Measurements from ENCODE around the gene MAGOH.
"Not testable (repeated sequence)": the region's sequence is repeated elsewhere in the genome, so short reads cannot be mapped to it uniquely, and the experiment has no call there.

Gene MAGOH

DNA sequence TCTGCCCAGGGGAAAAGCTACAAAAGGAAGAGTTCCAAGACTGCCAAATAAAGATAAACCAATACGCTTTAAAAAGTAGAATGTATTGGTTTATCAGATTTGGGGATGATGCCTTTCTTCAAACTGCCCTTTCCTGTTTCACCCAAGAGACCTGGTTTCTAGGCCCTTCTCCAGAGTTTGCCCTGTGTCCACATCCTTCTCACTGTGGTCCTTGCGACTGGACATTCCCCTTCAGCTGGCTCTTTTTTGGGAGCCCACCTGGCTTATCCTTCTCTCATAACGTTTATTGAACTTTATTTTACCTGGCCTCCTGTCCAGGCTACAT is 17.4 kb downstream of the MAGOH start:
- DNase-seq (ENCODE audit: low read depth, low spot score) = no peak

- peak; percentile 50 for DNase-seq (ENCODE audit: low read depth, low spot score)
Observed at GRCh38 chr1:53220171-53220961, 18.0 kb downstream of the MAGOH start, which contains the start of gene CZIB. TSS of gene CZIB (minus strand) at chr1:53220634. CDS start at chr1:53220575, 59 bp downstream.

GRCh38 chr1:53219711-53220110 is 18.6 kb downstream of the MAGOH start:
- no peak for DNase-seq (ENCODE audit: low read depth, low spot score)

DNA sequence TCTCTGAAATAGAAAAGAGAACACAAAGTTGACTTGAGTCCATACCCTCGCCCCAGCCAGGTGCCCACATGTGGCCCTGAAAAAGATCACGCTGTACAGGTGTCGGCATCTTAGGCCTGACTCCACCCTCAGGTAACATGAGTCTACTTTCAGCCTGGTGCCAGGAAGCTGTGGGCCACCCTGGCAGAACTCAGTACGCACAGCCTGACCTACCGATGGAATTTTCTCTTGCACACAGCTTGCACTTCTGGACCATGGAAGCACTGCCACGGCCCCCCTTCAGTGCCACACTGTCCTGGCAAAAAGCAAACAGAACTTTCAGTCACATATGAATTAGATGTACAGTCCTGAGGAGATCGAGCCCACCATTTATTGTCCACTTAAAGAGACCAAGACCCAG is 20.1 kb downstream of the MAGOH start:
- no peak for DNase-seq (ENCODE audit: low read depth, low spot score)

DNA sequence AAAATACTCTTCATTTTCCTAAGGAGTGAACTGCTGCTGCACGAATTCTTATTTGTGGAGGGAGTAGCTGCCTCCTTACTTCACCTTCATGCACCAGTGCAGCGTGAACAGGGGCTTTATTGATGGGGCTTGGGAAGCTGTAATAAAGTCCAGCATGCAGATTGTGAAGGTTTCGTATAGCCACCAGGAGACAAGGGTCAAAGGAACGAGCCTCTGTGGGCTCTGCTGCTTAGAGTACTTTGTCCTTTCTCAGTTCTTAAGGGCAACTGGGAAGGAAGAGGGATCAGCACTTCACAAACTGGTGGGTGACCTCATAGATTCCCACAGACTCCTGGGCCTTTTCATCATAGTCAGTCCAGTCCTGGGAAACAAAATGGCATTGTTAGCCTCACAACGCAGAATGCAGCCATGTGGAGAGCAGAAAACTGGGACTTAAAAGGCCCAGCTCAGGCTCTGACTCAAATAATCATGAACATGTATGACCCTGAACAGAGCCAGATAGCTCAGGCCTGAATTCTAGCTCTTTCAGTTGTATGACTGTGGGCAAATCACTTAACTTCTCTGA is 23.9 kb downstream of the MAGOH start:
- DNase-seq (ENCODE audit: low read depth, low spot score) = no peak

DNA sequence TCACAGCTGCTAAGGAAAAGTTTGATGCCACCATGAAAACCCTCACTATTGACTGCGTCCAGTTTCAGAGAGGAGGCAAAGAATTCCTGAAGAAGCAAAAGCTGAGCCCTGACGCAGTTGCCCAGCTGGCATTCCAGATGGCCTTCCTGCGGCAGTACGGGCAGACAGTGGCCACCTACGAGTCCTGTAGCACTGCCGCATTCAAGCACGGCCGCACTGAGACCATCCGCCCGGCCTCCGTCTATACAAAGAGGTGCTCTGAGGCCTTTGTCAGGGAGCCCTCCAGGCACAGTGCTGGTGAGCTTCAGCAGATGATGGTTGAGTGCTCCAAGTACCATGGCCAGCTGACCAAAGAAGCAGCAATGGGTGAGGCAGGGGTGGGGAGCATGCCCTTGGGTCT is 27.4 kb downstream of the MAGOH start:
- no peak for DNase-seq (ENCODE audit: low read depth, low spot score)

DNA sequence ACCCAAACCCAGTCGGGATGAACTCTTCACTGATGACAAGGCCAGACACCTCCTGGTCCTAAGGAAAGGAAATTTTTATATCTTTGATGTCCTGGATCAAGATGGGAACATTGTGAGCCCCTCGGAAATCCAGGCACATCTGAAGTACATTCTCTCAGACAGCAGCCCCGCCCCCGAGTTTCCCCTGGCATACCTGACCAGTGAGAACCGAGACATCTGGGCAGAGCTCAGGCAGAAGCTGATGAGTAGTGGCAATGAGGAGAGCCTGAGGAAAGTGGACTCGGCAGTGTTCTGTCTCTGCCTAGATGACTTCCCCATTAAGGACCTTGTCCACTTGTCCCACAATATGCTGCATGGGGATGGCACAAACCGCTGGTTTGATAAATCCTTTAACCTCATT is 28.0 kb downstream of the MAGOH start:
- DNase-seq (ENCODE audit: low read depth, low spot score) = no peak

GRCh38 chr1:53207726-53208125 is 30.6 kb downstream of the MAGOH start:
- no peak for DNase-seq (ENCODE audit: low read depth, low spot score)

DNA sequence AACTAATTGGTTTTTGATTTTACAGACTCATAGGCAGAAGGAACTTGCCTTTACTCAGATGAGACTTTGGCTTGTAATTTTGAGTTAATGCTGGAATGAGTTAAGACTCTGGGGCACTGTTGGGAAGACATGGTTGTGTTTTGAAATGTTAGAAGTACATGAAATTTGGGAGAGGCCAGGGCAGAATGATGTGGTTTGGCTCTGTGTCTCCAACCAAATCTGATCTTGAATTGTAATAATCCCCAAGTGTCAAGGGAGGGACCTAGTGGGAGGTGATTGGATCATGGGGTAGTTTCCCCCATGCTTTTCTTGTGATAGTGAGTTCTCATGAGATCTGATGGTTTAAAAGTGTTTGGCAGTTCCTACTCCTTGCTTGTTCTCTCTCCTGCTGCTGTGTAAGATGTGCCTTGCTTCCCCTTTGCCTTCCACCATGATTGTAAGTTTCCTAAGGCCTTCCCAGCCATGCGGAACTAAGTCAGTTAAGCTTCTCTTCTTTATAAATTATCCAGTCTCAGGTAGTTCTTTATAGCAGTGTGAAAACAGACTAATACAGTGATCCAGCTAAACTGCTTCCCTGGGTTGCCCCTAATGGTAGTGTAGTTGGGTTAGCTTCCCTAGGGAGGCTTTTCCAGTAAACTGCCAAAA is 31.5 kb downstream of the MAGOH start:
- DNase-seq (ENCODE audit: low read depth, low spot score) = no peak

DNA sequence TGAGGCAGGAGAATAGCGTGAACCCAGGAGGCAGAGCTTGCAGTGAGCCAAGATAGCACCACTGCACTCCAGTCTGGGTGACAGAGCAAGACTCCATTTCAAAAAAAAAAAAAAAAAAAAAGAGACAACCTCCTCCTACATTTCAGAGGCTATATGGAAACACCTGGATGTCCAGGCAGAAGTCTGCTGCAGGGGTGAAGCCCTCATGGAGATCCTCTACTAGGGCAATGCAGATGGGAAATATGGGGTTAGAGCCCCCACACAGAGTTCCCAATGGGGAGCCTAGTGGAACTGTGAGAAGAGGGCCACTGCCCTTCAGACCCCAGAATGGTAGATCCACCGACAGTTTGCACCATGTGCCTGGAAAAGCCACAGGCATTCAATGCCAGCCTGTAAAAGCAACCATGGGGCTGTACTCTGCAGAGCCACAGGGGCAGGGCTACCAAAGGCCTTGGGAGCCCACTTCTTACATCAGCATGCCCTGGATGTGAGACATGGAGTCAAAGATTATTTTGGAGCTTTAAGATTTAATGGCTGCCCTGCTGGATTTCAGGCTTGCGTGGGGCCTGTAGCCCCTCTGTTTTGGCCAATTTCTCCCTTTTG is 32.1 kb downstream of the MAGOH start:
- not testable (repeated sequence) for DNase-seq (ENCODE audit: low read depth, low spot score)

GRCh38 chr1:53205496-53205895 is 32.8 kb downstream of the MAGOH start:
- DNase-seq (ENCODE audit: low read depth, low spot score) = not testable (repeated sequence)

DNA sequence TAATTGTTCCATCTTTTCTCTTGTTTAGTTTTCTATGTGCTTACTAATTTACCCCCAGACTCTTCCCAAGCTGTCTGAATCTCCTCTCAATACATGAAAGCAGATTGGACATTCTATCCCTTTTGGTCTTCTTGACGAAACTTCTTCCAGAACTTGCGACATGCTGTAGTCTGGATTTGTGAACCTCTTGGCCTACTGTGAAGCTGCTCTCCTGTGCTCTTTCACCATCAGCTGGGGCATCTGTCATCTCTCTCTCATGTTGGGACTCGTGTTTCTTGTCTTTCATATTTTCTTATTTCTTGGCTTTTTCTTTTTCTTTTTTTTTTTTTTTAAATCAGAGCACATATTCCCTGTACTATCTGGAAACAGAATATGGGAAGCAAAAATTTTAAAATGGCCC is 34.9 kb downstream of the MAGOH start:
- no peak for DNase-seq (ENCODE audit: low read depth, low spot score)

DNA sequence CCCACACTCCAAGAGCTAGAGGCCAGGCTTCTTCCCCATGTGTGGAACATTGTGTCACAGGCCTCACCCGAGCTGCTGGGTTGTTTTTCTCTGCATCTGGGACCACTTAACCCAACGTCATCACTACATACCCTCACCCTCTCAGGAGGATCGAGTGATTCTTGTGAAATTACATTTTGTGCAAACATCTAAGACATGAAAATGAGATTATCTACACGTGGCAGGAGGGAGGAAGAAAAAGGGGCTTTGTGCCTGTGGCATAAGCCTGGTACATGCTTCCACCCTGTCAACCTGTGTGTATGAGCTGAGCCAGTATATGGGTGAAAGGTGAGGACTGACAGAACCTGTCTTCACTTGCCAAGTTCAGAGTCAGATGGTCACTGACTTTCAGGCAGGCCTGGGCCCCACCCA is 40.1 kb downstream of the MAGOH start:
- no peak for DNase-seq (ENCODE audit: low read depth, low spot score)

- DNase-seq (ENCODE audit: low read depth, low spot score) = no peak
Observed at GRCh38 chr1:53197291-53198200, 40.8 kb downstream of the MAGOH start.

- peak; percentile 51 for DNase-seq (ENCODE audit: low read depth, low spot score)
Observed at GRCh38 chr1:53196485-53197290, 41.6 kb downstream of the MAGOH start, which contains the start of gene CPT2. TSS of gene CPT2 (plus strand) at chr1:53196824. CDS start at chr1:53196944, 120 bp downstream.

- no peak for DNase-seq (ENCODE audit: low read depth, low spot score)
Observed at GRCh38 chr1:53196017-53196484, 42.3 kb downstream of the MAGOH start.

DNA sequence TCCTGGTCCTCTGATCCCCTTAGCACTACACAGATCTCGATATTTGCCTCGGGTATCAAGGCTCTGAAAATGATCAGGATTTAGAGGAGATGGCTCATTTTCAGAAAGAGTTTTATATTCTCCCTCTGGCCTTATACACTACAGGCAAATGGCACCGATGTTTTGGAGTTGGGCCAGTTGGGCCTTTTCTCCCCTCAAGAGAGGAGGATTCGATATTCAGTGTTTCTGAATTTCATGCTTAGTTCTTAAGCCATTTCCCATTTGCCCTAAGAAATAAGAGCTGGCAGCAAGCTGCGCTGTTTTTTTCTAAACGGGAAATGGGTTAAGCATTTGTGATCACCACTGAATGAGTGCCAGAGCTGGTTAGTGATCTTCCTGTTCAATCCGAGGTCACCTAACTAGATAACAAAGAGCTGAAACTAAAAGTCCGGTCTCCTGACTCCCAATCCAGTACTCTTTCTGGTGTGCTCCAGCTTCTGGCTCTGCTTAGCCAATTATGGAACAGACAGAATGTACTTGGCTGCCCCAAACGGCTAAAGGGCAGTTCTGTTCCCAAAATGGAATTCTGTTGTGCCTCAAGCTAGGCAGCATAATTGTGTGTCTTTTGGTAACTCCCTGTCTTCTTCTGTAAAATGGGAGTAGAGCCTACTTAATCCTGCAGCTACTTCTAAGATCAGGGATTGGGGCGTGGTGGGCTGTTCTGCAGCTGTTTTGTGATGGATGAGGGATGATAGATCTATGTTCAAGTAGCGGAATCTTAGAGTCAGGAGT is 42.9 kb downstream of the MAGOH start:
- DNase-seq (ENCODE audit: low read depth, low spot score) = no peak

- DNase-seq (ENCODE audit: low read depth, low spot score) = no peak
Observed at GRCh38 chr1:53190210-53190611, 48.1 kb downstream of the MAGOH start.

DNA sequence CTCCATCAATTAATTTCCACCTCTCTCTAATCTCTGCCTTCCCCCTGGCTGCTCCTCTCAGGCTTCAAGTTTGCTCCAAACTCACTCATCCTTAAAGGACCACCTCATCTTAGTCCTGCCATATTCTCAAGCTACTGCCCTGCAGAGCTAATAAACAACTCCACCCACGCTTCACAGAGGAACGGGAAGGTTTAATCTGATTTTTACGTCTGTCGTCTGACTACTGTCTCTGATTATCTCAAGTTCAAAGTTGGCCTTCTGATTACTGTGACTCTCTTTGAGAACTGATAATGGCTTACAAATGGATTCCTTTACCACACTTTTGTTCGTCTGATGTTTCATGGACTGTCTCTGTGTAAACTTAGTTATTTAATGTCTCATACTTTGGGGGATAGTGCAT is 49.3 kb downstream of the MAGOH start:
- no peak for DNase-seq (ENCODE audit: low read depth, low spot score)

GRCh38 chr1:53188099-53188498 is 50.2 kb downstream of the MAGOH start:
- no peak for DNase-seq (ENCODE audit: low read depth, low spot score)

All from brain pericyte (primary cell).